ENCODE results near the gene SPPL2B. TPM values are rescaled to one million over a fixed set of nuclear protein-coding genes. Genes with fewer than 3 reads are reported as not detected.

Gene SPPL2B
- total RNA-seq, 4 donors from 2014 or later: 46.8 to 97.6 (median 59.6) TPM

DNA sequence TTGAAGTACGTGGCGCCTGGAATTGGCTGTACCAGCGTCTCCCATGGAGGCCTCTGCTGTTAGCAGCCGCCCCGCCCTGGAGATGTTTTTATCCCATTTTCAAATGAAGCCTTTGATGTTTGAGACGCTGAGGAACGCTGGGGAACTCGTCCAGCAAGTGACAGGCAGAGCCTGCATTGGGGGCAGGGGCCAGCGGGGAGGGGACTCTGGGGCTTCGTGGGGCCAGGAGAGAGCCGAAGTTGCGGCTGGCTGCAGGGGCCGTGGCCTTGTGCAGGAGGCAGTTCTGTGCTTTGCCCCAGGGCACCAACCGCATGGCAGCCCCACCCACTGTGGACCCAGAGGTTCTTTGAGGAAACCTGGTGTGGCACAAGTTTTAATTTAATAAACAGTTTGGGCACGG lies 13.5 kb downstream of the SPPL2B start:
- Histone ChIP-seq H3K4me3 (no peak overlapping the region), H3K4me1 (peaks cover 16% of the 10 kb centered on the region), H3K9me3 (no peaks in the 10 kb centered on the region), H3K27me3 (no peaks in the 10 kb centered on the region), H3K27ac (no peak overlapping the region), H3K36me3 (peaks cover 54% of the 10 kb centered on the region)
- no peak for DNase-seq (ENCODE audit: low spot score in 2 of 2)
- TF ChIP-seq POLR2A (IDR thresholded peaks at IDR 0.05) (no peak), POLR2AphosphoS5 (IDR thresholded peaks at IDR 0.05) (no peak), EP300 (IDR thresholded peaks at IDR 0.05) (no peak), CTCF (IDR thresholded peaks at IDR 0.05) (no peak)
- 53% methylated on average over 15 of the region's 15 CpGs for WGBS

- H3K9me3 ChIP-seq: no peaks in the 10 kb centered on the region
- no peak overlapping the region for H3K27ac ChIP-seq
- H3K4me1 ChIP-seq: peaks cover 16% of the 10 kb centered on the region
- peaks cover 49% of the 10 kb centered on the region for H3K36me3 ChIP-seq
- H3K4me3 ChIP-seq: no peak overlapping the region
- no peak for DNase-seq (ENCODE audit: low spot score in 2 of 2)
- H3K27me3 ChIP-seq: no peaks in the 10 kb centered on the region
- over 99% methylated on average over 17 of the region's 29 CpGs for WGBS
- TF ChIP-seq EP300 (IDR thresholded peaks at IDR 0.05) (no peak), CTCF (IDR thresholded peaks at IDR 0.05) (no peak), POLR2A (IDR thresholded peaks at IDR 0.05) (no peak)
These were observed 14.3 kb downstream of the SPPL2B start for GRCh38 chr19:2342656-2343288.

GRCh38 chr19:2343289-2343982 lies 15.0 kb downstream of the SPPL2B start:
- DNase-seq (ENCODE audit: low spot score in 2 of 2): no peak
- Histone ChIP-seq H3K36me3 (peaks cover 49% of the 10 kb centered on the region), H3K9me3 (no peaks in the 10 kb centered on the region), H3K27me3 (no peaks in the 10 kb centered on the region), H3K4me3 (no peak overlapping the region), H3K27ac (no peak overlapping the region), H3K4me1 (peaks cover 16% of the 10 kb centered on the region)
- WGBS: 91% methylated on average over 25 of the region's 31 CpGs
- TF ChIP-seq CTCF (IDR thresholded peaks at IDR 0.05) (no peak), POLR2A (IDR thresholded peaks at IDR 0.05) (no peak)

DNA sequence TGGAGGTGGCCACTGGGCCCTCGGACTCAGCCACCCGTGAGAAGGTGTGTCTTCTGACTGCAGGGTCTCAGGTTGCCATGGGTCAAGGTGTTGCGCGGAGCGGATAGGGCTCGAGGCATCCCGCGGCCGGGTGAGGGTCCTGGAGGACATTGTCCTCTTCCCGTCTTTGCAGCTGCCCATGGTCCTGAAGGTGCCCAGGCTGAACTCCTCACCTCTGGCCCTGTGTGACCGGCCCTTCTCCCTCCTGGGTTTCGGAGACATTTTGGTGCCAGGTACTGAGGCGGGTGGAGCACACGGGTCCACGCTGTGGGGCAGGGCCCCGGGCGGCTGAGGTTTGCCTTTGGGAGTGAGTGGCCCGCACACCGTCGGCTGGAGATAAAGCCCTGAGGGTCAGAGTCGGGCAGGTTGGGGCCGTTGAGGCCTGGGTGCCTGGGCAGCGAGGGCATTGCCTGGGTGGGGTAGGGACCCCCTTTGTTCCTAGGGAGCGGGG lies 15.9 kb downstream of the SPPL2B start:
- H3K4me1 ChIP-seq: peaks cover 16% of the 10 kb centered on the region
- H3K36me3 ChIP-seq: peaks cover 47% of the 10 kb centered on the region
- 94% methylated on average over 2 of the region's 24 CpGs for WGBS
- H3K9me3 ChIP-seq: no peaks in the 10 kb centered on the region
- H3K27ac ChIP-seq: no peak overlapping the region
- H3K4me3 ChIP-seq: no peak overlapping the region
- TF ChIP-seq EP300 (IDR thresholded peaks at IDR 0.05) (no peak), POLR2AphosphoS5 (IDR thresholded peaks at IDR 0.05) (no peak), POLR2A (IDR thresholded peaks at IDR 0.05) (no peak), CTCF (IDR thresholded peaks at IDR 0.05) (no peak)
- no peak for DNase-seq (ENCODE audit: low spot score in 2 of 2)
- no peaks in the 10 kb centered on the region for H3K27me3 ChIP-seq

DNA sequence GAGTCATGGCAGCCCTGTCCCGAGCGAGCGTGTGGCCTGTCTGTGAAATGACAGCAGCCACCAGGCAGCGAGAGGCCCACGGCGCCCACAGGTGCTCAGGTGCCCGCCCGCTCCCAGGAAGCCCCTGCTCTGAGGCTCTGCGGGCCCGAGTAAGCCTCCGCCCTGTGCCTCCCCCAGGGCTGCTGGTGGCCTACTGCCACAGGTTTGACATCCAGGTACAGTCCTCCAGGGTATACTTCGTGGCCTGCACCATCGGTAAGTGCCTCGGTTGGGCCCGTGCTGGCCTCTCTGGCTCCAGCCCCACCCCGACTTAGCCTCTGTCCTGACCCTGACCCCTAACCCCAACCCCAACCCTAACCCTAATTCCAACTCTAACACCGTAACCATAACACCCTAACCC lies 16.6 kb downstream of the SPPL2B start:
- Histone ChIP-seq H3K4me3 (no peak overlapping the region), H3K27ac (no peak overlapping the region), H3K9me3 (no peaks in the 10 kb centered on the region), H3K27me3 (no peaks in the 10 kb centered on the region), H3K4me1 (peaks cover 16% of the 10 kb centered on the region), H3K36me3 (peaks cover 41% of the 10 kb centered on the region)
- 96% methylated on average over 4 of the region's 17 CpGs for WGBS
- no peak for TF ChIP-seq EP300 (IDR thresholded peaks at IDR 0.05)
- no peak for TF ChIP-seq POLR2AphosphoS5 (IDR thresholded peaks at IDR 0.05)
- TF ChIP-seq CTCF (IDR thresholded peaks at IDR 0.05): no peak
- no peak for TF ChIP-seq POLR2A (IDR thresholded peaks at IDR 0.05)
- DNase-seq (ENCODE audit: low spot score in 2 of 2): no peak

Data from suprapubic skin (tissue), 4 donors.